ENCODE data around the gene TRPM2.
A peak's percentile ranks its signal among the peaks of the same experiment; 100 is the strongest.
"Not testable (repeated sequence)": the region's sequence is repeated elsewhere in the genome, so short reads cannot be mapped to it uniquely, and the experiment has no call there.

The TRPM2 gene

GRCh38 chr21:44375761-44376241, 22.4 kb downstream of the TRPM2 start:
- DNase-seq: no peak

GRCh38 chr21:44376606-44377005, 23.2 kb downstream of the TRPM2 start:
- DNase-seq: no peak

- DNase-seq: no peak
Measured at GRCh38 chr21:44377201-44377921, 23.9 kb downstream of the TRPM2 start.

- no peak for DNase-seq
Measured at GRCh38 chr21:44377922-44378645, 24.7 kb downstream of the TRPM2 start.

- DNase-seq: no peak
Measured at GRCh38 chr21:44378646-44379514, 25.5 kb downstream of the TRPM2 start.

- DNase-seq: no peak
Measured at GRCh38 chr21:44379515-44379848, 26.1 kb downstream of the TRPM2 start.

- DNase-seq: no peak
Measured at GRCh38 chr21:44379991-44380865, 26.8 kb downstream of the TRPM2 start.

GRCh38 chr21:44380876-44381275, 27.5 kb downstream of the TRPM2 start:
- no peak for DNase-seq

GRCh38 chr21:44381874-44382273, 28.5 kb downstream of the TRPM2 start:
- DNase-seq: no peak

- DNase-seq: no peak
Measured at GRCh38 chr21:44382536-44382935, 29.1 kb downstream of the TRPM2 start.

GRCh38 chr21:44383216-44383615, 29.8 kb downstream of the TRPM2 start:
- no peak for DNase-seq

- no peak for DNase-seq
Measured at GRCh38 chr21:44384968-44385367, 31.5 kb downstream of the TRPM2 start.

GRCh38 chr21:44389335-44389734, 35.9 kb downstream of the TRPM2 start:
- no peak for DNase-seq

- no peak for DNase-seq
Measured at GRCh38 chr21:44390886-44391285, 37.5 kb downstream of the TRPM2 start.

GRCh38 chr21:44391345-44392091, 38.1 kb downstream of the TRPM2 start:
- peak; percentile 34 for DNase-seq

- no peak for DNase-seq
Measured at GRCh38 chr21:44392185-44392584, 38.8 kb downstream of the TRPM2 start.

GRCh38 chr21:44392916-44393315, 39.5 kb downstream of the TRPM2 start:
- no peak for DNase-seq

GRCh38 chr21:44394733-44395132, 41.3 kb downstream of the TRPM2 start:
- no peak for DNase-seq

- DNase-seq: no peak
Measured at GRCh38 chr21:44395260-44395659, 41.8 kb downstream of the TRPM2 start.

- not testable (repeated sequence) for DNase-seq
Measured at GRCh38 chr21:44396803-44397202, 43.4 kb downstream of the TRPM2 start.

GRCh38 chr21:44397431-44398031, 44.1 kb downstream of the TRPM2 start:
- no peak for DNase-seq

Data from CD4-positive, alpha-beta T cell treated with Interferon gamma for 1 hour (primary cell).